K562 (cell line): ENCODE measurements around the gene OBSCN. TPM values are rescaled to one million over a fixed set of nuclear protein-coding genes. Genes with fewer than 3 reads are reported as not detected.

Source experiments
- ATAC-seq: fragments of 200-7000 bp; cut with Tn5 transposase; 3 replicates; pipeline ENCODE4 v1.9.1; 2020; ENCODE audit warnings: moderate library complexity
- BruUV-seq: library from RNA; stranded (reverse); fragments of 400-500 nt; replicated peaks from 2 replicates; lab custom pipeline; 2021; lab: Mats Ljungman, UMichigan
- CTCF ChIA-PET: fragments of 300-600 bp; formaldehyde crosslinking; extraction: SDS; loops from one replicate; lab custom pipeline; 2021; ENCODE audit warnings: low intra/inter-chr PET ratio; lab: Yijun Ruan, JAX
- POLR2A ChIA-PET: fragments of 300-600, 350-650 bp; sonication (Branson Sonifier 250); formaldehyde crosslinking; extraction: SDS; loops from one replicate; lab custom pipeline; 2021; ENCODE audit warnings: antibody characterized with exemption, inconsistent platforms; lab: Yijun Ruan, JAX
- DNase-seq, 4 experiments: peaks; one replicate each; pipeline versions ENCODE4 v3.0.0 to v3.0.0-alpha.2; 2011 to 2018; ENCODE audit warnings: low spot score in 3 of 4, mixed read lengths in 3 of 4; ENCODE audit errors: extremely low read depth in 1 of 4
- FAIRE-seq: peaks from 2 replicates; lab custom pipeline; 2011; peaks lifted over from hg19 to GRCh38; lab: Jason Lieb, UNC
- H2AFZ ChIP-seq: 2 replicates; pipeline ENCODE4 v1.6.0; 2011; ENCODE audit warnings: low read depth, low read length, control low read depth, inconsistent platforms
- H3K27ac ChIP-seq: fragments of 200-600 bp; 3 replicates; pipeline ENCODE4 v1.8.0; 2011; ENCODE audit warnings: low read depth, mild to moderate bottlenecking, control low read depth, inconsistent platforms, low read length, moderate library complexity, mixed read lengths; ENCODE audit errors: extremely low read depth
- H3K27me3 ChIP-seq, 2 experiments: fragments of 300-600 bp in 1 of 2; 2 replicates in 1 of 2; 3 replicates in 1 of 2; pipeline versions ENCODE4 v1.6.0 to v1.8.0; 2011; ENCODE audit warnings: inconsistent platforms in 2 of 2, low read length in 2 of 2, mild to moderate bottlenecking in 1 of 2, mixed read lengths in 1 of 2, moderate library complexity in 1 of 2; ENCODE audit not compliant: control insufficient read depth in 2 of 2, insufficient read depth in 2 of 2
- H3K36me3 ChIP-seq: fragments of 300-600 bp; 3 replicates; pipeline ENCODE4 v1.8.0; 2011; ENCODE audit warnings: mild to moderate bottlenecking, low read length, inconsistent platforms; ENCODE audit not compliant: control insufficient read depth, insufficient read depth
- H3K4me1 ChIP-seq, 2 experiments: fragments of 200-600 bp in 1 of 2; replicated peaks in 1 of 2; 2 replicates in 1 of 2; 3 replicates in 1 of 2; pipeline versions ENCODE4 v1.5.1 to v1.8.0; 2011; ENCODE audit warnings: inconsistent platforms in 2 of 2, low read length in 2 of 2, mild to moderate bottlenecking in 1 of 2, mixed read lengths in 1 of 2, moderate library complexity in 1 of 2; ENCODE audit not compliant: control insufficient read depth in 2 of 2, insufficient read depth in 2 of 2
- H3K4me2 ChIP-seq: 2 replicates; pipeline ENCODE4 v1.6.1; 2011; ENCODE audit warnings: low read length, control low read depth, inconsistent platforms, mixed read lengths; ENCODE audit not compliant: insufficient read depth
- H3K4me3 ChIP-seq: fragments of 200-600 bp; sonication (generic), shearing (Covaris generic); 2 replicates; pipeline ENCODE4 v1.5.1; 2016; ENCODE audit warnings: control low read depth, inconsistent platforms
- H3K79me2 ChIP-seq: fragments of 200-600 bp; 3 replicates; pipeline ENCODE4 v1.8.0; 2011; ENCODE audit warnings: low read length, inconsistent platforms; ENCODE audit not compliant: control insufficient read depth, insufficient read depth
- H3K9ac ChIP-seq, 2 experiments: 2 replicates each; pipeline versions ENCODE4 v1.6.0 to v1.6.1; 2011; ENCODE audit warnings: low read depth in 2 of 2, low read length in 2 of 2, control low read depth in 1 of 2, inconsistent platforms in 1 of 2, mild to moderate bottlenecking in 1 of 2, mixed read lengths in 1 of 2; ENCODE audit not compliant: insufficient read depth in 1 of 2
- H3K9me1 ChIP-seq: one replicate; pipeline ENCODE4 v1.6.0; 2011; ENCODE audit warnings: inconsistent platforms, mild to moderate bottlenecking, low read length, moderate library complexity; ENCODE audit not compliant: control insufficient read depth, insufficient read depth
- H3K9me3 ChIP-seq: replicated peaks from 2 replicates; pipeline ENCODE4 v1.5.1; 2011; ENCODE audit warnings: low read depth, low read length, inconsistent platforms; ENCODE audit not compliant: control insufficient read depth, insufficient read depth
- H4K20me1 ChIP-seq: replicated peaks from 2 replicates; pipeline ENCODE4 v1.6.1; 2011; ENCODE audit warnings: low read length, inconsistent platforms, mixed read lengths; ENCODE audit not compliant: control insufficient read depth, insufficient read depth
- ARID4B ChIP-seq: sonication (generic); formaldehyde crosslinking; IDR thresholded peaks from 2 replicates; pipeline ENCODE4 v1.8.0; 2022; ENCODE audit warnings: mild to moderate bottlenecking, missing genetic modification reagents
- ERF ChIP-seq: fragments of 450-650 bp; formaldehyde crosslinking; IDR thresholded peaks from 2 replicates; pipeline ENCODE4 v1.4.0; 2020; ENCODE audit warnings: mild to moderate bottlenecking, mixed read lengths
- KDM1A ChIP-seq, 2 experiments: fragments of 450-650 bp; IDR thresholded peaks; 2 replicates each; pipeline ENCODE4 v1.6.1; 2016; ENCODE audit warnings: mild to moderate bottlenecking in 2 of 2
- MAFK ChIP-seq: IDR thresholded peaks from 2 replicates; pipeline ENCODE4 v1.6.1; 2011; ENCODE audit warnings: low read length, improper control_type of control experiment
- NR2C2 ChIP-seq, 2 experiments: fragments of 200-800 bp in 1 of 2; sonication (Bioruptor generic) in 1 of 2; sonication (generic) in 1 of 2; formaldehyde crosslinking in 1 of 2; IDR thresholded peaks; 2 replicates each; pipeline versions ENCODE4 v1.6.1 to v1.8.0; 2016 to 2022; ENCODE audit warnings: mild to moderate bottlenecking in 1 of 2, missing compliant biosample characterization in 1 of 2, missing genetic modification characterization in 1 of 2, missing genetic modification reagents in 1 of 2
- PKNOX1 ChIP-seq: fragments of 450-650 bp; IDR thresholded peaks from 2 replicates; pipeline ENCODE4 v1.6.1; 2016
- PYGO2 ChIP-seq: fragments of 450-650 bp; IDR thresholded peaks from 2 replicates; pipeline ENCODE4 v1.6.1; 2016; ENCODE audit warnings: mild to moderate bottlenecking, missing genetic modification characterization, moderate library complexity, missing compliant biosample characterization
- RNF219 ChIP-seq: fragments of 250-450 bp; sonication (Bioruptor Pico); IDR thresholded peaks from 2 replicates; pipeline ENCODE4 v1.5.0; 2022; ENCODE audit warnings: mild to moderate bottlenecking
- TAF7 ChIP-seq: fragments of 450-650 bp; IDR thresholded peaks from 2 replicates; pipeline ENCODE4 v1.6.1; 2016; ENCODE audit warnings: missing genetic modification characterization, missing compliant biosample characterization
- TCFL5 ChIP-seq: fragments of 250-450 bp; sonication (Bioruptor Pico); conservative IDR thresholded peaks from 2 replicates; pipeline ENCODE4 v1.6.1; 2021; ENCODE audit warnings: mild to moderate bottlenecking, moderate library complexity, matching md5 sums
- WGBS: fragments of 100-300 bp; shearing (Covaris generic); methylation state at CpG from one replicate; pipeline ENCODE4 v1.1.6; 2016; ENCODE audit warnings: low coverage, mixed read lengths; ENCODE audit not compliant: insufficient coverage; ENCODE audit errors: missing lambda C conversion rate; 5-methylcytosine and 5-hydroxymethylcytosine counted together
- in situ Hi-C: fragments of 300-500 bp; cut with MboI; formaldehyde crosslinking; loops from 4 replicates; pipeline ENCODE4 v1.15.0; 2018; ENCODE audit warnings: inconsistent platforms, mixed read lengths
- intact Hi-C: fragments of 100-400 bp; cut with micrococcal nuclease; formaldehyde crosslinking; loops from 2 replicates; pipeline ENCODE4 v1.14.2; 2022
- polyA plus RNA-seq, 8 experiments: library from polyadenylated mRNA; depleted of rRNA in 4 of 8; stranded (reverse) in 5 of 8; unstranded in 3 of 8; fragments of >200 nt; fragmentation: Nextera tagmentation in 2 of 8; fragmentation: Illumina TruSeq in 1 of 8; extraction: Ambion mirVana in 2 of 8; extraction: Trizol in 1 of 8; gene quantifications; 2 replicates each; pipeline versions ENCODE4 v1.2.1 to v1.2.3, GENCODE V29; 2011 to 2014; ENCODE audit warnings: inconsistent platforms in 1 of 8, missing spikeins in 1 of 8
- total RNA-seq, 7 experiments: library from RNA; depleted of rRNA in 6 of 7; stranded (reverse); fragments of >200 nt in 6 of 7; fragmentation: Illumina TruSeq in 2 of 7; extraction: Trizol in 2 of 7; gene quantifications; 2 replicates each; pipeline versions ENCODE4 v1.2.1 to v1.2.3, GENCODE V29; 2011 to 2021; ENCODE audit warnings: low replicate concordance in 1 of 7

Gene OBSCN
- total and polyA plus RNA-seq, 9 of the 15 experiments (the other 6 are each of a cell fraction or from before 2014, with no cell fraction given): 0.18 to 19.7 (median 3.6) TPM

- 0 out of 2 replicates have a peak, but pooled peaks cover 1% of the 10 kb centered on the region for H3K9me3 ChIP-seq
- in situ Hi-C loops: no loop called here
- peaks cover 8% of the 10 kb centered on the region for H3K9me1 ChIP-seq
- FAIRE-seq (no peak), ATAC-seq (no peak), DNase-seq (no peak)
- CTCF ChIA-PET: interaction anchor here (1.1 kb wide), 1 partner anchor 14 kb away, joined by 4 read pairs; no protein-coding TSS in a partner anchor
- peak overlapping the region; percentile 55 for H3K4me3 ChIP-seq
- H3K27ac ChIP-seq: peak overlapping the region; percentile 61
- intact Hi-C loops: loop anchor here (2.0 kb wide), 1 partner anchor 67 kb away; no protein-coding TSS in a partner anchor
- peak overlapping the region; percentile 92 for H3K4me2 ChIP-seq
- H3K79me2 ChIP-seq: peaks cover 56% of the 10 kb centered on the region
- WGBS: 21% methylated on average over 23 of the region's 29 CpGs
- BruUV-seq: TSS peak; percentile 73
- H2AFZ ChIP-seq: peak overlapping the region; percentile 94
- peaks cover 37% of the 10 kb centered on the region for H3K36me3 ChIP-seq
- peaks cover 33% of the 10 kb centered on the region for H4K20me1 ChIP-seq
- POLR2A ChIA-PET: interaction anchor here (1.4 to 6.2 kb wide), 4 partner anchors 13 to 50 kb away, joined by 4 to 78 read pairs (median 10); a partner anchor contains a TSS
- H3K27me3 ChIP-seq: no peaks in the 10 kb centered on the region
- H3K9ac ChIP-seq: peak overlapping the region; percentile 59 to 93
- H3K4me1 ChIP-seq: peaks cover 47 to 65% of the 10 kb centered on the region in 2 experiments
- TF ChIP-seq MAFK (0 out of 2 replicates have a peak, but pooled peaks have one; percentile 14), ARID4B (CRISPR knock-in tag) (no peak), NR2C2 (CRISPR knock-in tag; IDR thresholded peaks at IDR 0.05) (no peak), NR2C2 (tag; IDR thresholded peaks at IDR 0.05) (peak; percentile 12), PKNOX1 (peak; percentile 22; the same call in 1 of the 2 replicates), RNF219 (CRISPR knock-in tag) (no peak), TCFL5 (no peak), PYGO2 (tag) (no peak), TAF7 (tag) (no peak), ERF (0 out of 2 replicates have a peak, but pooled peaks have one; percentile 60), KDM1A (IDR thresholded peaks at IDR 0.05) (peak in 1 of 2 experiments; percentile 90; a peak in 2 of 4 replicates)
Observed at GRCh38 chr1:228407106-228408040, 199.5 kb downstream of the OBSCN start.
